ENCODE results near the gene ST3GAL5.

ST3GAL5 gene

DNA sequence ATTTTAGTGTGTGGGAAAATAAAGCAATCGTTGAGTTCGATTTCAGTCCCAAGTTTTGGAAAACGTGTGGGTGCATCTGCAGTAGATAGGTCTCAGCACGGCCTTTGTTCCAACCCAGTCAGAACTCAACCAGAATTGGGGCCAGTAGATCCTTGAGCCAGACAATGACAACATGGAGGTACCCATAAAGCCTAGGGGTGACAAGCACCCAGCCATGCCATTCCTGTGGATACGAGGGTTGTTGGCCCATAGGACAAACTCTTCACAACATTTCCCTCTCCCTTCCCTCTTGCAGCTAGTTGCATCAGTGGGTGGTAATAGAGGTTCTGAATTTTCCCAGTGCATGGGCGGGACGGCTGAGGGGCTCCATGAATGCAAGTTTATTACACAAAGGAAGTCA lies 60.1 kb downstream of the ST3GAL5 start:
- DNase-seq = no peak

DNA sequence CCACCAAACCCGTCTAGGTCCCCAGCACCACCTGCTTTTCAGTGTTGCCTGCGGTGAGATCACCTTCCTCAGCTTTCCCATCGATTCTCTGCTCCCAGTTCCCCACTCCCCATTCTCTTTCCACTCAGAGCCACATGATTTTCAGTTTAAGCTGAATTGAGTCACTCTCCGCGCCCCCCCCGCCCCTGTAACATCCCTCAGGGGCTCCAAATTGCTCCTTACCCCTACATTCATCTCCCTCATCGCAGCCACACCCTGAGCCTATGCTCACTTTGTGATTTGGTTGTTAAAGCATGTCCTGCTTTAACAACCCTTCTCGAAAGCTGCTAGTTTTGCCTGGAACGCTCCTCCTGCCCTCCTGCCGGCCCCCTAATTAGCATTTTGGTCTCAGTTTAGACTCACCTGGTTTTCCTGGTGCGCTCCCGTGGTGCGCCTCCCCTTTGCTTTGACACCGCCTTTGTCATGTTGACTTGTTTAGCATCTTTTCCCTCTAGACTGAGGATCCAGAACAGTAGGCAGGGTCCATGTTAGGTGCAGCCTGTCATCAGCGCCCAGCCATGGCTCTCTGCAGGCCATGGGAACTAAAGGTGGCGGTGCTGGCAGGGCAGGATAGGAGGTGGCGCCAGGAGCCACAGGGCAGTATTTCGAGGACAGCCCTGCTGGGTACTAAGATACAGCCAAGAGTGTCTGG lies 60.8 kb downstream of the ST3GAL5 start:
- no peak for DNase-seq

DNA sequence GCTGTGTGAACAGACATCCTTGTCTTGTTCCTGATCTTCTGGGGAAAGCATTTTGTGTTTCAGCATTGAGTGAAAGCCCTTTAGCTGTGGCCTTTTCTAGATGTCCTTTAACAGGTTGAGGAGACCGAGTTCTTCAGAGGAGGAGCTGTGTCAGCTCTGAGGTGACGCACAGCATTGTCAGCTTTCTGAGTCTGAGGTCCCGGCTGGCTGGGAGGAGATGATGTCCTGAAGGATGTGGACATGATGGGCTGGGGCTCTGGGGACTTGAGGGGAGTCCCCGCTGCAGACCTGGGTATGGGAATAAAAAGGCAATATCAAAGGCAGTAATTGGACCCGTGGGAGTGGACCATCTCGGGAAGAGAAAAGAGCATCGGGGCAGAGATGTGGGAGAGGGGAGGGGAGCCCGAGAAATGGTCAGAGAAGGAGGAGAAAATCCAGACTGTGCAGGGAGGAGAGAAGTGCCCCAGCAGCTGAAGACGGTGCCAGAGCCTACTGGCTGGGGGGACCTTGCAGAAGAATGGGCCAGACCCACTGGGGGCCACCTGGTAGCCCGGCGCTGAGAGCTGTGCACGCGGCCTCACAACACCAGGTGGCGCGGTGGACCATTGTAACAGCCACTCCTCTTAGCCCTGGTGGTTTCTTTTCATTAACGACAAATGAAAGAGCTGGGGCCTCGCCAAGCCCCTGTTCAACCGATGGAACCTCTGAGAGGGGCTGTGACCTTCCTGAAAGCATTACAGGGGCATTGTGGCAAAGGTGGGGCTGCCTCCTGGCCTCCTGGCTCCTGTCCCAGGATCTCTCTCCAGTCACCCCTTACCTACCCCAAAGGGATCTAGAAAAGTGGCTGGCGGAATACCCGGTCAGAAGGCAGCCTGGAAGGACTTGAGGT lies 61.6 kb downstream of the ST3GAL5 start:
- DNase-seq = peak; percentile 85

DNA sequence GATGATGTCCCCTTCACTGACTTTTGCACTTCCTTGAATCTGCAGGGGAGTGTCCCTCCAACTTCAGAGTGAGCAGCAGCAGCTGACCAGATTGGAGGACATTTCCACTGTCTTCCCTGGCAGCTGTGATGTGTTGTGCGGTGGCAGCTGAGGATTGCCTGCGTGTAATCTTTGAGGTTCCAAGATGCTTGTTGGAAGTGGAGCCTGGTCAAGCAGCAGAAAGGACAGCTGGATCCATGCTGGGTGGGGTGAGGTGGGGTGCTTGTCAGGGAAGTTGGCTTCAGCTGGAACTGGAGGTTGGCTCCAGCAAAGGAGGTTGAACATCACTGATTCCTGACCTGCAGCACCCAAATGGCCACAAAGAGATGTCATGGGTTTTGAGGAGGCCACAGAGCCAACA lies 64.8 kb downstream of the ST3GAL5 start:
- DNase-seq = no peak

DNA sequence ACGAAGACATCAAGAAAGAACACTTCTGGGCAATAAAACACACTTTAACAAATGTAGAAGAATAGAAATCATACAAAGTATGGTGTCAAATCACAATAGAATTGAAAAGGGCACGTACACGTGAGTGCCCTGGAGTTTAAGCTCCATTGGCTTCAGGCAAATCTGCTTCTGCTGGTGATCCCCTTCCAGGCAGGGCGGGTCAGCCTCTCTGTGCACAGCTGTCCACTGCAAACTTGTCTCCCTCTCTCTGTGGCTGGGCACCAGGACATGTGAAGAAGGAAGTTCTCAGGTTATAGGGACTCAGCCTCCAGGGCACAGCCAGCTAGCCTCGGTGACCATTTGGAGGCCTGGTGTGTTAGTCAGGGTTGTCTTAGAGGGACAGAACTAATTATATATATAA lies 66.0 kb downstream of the ST3GAL5 start:
- DNase-seq = no peak

DNA sequence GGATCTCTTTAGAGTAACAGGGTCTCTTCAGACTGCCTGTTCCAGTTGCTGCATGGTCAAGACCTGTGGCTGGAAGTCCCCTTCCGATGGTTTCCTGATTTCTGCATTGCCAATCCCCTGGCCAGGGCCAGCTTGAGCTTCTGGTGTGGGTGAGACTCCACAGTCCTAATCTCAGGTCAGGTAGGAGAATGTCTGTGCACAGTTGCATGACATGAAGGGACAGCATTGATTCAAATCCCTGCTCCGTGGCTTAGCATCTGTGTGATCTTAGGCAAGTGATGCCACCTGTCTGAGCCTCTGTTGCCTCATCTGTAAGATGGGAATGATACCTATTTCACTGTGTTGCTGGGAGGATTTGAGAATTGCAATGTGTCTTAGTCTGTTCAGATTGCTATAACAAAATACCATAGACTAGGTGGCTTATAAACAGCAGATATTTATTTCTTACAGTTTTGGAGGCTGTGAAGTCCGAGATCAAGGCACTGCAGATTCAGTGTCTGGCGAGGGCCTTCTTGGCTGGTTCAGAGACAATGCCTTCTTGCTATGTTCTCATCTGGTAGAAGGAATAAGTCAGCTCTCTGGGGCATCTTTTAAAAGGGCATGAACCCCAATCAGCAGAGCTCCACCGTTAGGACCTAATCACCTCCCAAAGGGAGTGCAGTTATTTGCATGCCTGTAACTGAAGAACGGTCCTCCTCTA lies 68.8 kb downstream of the ST3GAL5 start:
- no peak for DNase-seq

DNA sequence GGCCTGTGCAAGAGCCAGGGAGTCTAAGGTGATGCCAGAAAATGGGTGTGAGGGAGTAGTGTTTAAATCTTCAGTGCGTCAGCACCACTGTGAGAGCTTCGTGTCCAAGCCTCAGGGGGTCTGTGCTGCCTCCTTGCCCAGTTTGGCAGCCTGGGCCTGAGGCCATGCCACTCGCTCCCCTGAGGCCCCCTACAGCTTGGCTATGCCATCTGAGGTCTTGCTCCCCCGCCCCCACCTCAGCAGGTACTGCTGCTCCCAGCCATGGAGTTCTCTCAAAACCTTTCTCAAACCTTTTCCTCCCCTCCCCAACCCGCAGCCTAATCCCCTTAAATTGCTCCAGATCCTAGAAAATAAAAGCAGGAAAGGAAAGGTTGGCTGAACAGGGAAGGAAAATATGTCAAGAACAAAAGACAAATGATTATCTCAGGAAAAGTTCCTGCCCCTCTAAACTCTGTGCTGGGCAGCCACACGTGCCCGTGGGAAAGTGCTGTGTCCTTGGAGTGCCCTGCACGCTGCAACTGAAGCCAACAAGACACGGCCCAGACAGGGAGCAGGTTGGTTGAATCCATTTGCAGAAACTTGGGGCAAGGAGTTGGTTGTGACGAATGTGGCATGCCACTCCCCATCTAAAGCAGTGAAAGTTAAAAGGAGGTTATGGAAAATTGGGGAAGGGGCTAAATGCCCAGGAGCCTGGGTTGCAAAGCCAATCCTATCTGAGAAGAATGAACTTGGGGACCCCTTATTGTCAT lies 73.8 kb downstream of the ST3GAL5 start:
- no peak for DNase-seq

DNA sequence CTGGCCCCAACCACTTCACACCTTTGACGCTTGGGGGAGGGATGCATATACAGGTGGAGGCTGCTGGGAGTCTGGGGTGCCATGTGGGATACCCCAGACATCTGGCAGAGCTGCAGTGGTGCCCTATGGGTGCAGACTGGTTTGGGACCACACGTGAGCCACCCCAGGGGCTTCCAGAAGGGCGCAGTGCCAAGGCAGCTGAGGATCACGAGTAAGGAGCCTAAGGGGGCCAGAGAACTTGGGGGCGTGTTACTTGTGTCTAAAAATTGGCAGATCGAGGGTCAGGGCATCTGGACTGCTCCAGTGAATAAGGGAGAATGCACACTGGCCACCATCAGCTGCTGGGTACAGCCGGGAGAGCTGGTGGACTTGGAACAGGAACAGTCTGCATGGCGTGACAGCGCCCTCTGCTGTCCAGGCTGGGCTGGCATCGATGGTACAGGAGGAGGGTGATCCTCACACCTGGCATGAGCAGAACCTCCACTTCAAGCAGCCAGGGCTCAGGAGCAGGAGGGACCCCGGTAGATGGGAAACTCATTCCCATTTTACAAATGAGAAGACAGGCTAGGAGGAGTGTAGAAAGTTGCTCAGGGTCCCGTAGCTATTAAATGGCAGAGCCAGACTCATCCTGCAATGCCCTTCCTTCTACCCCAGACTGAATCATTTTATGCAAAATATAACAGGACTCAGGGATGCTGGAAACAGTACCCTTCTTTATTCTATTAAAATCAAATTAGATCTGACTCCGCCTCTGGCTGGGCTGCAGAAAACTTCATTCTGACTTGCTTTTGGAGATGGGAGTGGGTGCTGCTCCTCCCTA lies 74.6 kb downstream of the ST3GAL5 start:
- peak; percentile 81 for DNase-seq

DNA sequence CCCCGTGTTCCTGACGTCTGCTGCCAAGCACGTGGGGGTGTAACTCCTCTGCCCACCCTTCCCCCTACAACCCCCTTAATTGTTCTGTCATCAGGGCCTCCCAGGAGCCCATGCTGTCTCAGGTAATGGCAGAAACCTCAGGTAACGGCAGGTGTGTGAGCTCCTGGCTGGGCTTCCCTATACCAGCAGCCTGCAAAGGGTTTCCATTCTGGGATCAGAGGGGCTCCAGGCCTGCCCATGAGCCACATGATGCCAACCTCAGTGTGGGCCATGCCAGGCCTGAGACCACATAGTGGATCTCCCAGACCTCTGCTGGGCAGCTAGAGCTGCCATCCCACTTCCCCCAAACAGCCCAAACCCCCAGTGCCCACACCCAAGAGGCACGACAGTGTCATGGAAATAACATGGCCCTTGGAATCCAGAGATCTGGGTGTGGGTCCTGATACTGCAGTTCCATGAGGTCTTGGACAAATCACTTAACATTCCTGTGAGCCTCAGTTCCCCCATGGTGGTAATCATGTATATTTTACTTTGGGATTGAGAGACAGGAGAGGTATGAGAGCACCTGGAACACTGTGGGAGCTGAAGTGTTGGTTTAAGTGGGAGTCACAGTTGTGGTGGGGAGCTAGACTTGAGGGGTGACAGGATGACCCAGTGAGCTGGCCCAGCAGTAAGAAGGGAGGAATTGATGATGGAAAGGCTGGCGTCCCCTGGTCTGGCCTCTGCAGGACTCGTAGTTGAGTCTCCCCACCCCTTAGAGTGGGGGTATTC lies 75.4 kb downstream of the ST3GAL5 start:
- no peak for DNase-seq

DNA sequence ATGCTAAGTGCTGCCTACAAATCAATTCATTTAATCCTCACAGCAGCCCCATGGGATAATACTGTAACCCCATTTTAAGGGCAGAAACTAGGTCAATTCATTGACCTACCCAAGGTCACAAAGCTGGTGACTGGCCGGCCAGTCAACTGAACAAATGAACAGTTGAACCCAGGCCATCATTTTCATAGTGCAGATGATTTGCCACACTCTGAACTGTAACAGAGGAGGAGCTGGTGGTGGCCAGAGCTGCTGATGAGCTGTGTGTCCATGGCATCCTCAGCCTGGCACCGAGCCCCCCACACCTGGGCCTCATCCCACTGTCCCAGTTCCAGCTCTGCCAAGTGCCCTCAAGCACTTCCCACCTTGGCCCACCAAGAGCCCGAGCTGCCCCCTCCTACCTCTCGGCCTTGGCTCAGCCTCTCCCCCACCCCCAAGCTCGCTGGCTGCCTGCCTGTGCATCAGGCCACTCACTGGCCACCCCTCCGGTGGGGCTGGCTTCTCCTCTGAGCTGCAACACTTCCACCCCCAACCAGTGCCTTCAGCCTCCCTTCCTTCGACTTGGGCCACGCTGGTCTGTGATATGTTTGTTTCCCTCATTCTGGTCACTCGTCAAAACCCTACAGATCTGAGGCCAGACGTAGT lies 76.6 kb downstream of the ST3GAL5 start:
- no peak for DNase-seq

DNA sequence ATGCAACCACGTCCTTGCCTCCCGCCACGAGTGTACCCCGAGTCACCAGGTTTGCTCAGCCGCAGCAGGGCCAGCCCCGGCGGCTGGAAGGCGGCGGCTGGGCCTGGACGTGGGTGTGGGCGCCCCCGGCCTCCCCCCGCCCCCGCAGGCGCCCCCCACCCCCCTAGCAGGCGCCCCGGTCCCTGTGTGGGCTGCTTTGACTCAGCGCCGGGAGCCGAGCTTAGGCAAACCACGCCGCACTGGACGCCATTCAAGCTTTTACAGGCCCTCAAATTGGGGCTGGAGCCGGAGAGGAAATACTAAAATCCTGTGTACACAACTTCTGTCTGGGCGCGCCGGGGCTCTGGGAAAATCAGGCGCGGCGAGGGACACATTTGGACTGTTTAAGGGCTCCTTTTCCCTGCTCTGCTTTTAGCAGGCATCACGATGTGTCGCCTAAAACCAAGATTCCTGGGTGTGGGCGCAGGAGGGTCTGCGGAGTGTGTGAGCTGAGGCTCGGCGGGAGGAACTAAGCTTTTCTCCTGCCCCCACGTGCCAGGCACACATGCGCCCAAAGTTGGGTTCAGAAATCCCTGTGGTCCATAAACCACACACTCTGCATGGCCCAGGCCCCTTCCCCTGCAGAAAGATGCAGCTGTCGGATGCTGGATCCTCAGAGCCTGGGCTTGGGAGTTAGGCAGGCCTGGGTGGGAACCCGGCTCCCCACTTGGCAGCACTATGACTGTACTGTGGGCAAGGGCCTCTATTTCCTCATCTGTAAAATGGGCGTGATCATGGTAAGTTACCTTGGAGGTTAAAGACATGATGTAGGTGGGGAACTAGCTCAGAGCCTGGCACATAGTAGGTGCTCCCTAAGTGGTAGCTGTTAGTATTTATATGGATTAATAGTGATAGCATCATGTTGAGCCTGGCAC lies 77.4 kb downstream of the ST3GAL5 start:
- no peak for DNase-seq

DNA sequence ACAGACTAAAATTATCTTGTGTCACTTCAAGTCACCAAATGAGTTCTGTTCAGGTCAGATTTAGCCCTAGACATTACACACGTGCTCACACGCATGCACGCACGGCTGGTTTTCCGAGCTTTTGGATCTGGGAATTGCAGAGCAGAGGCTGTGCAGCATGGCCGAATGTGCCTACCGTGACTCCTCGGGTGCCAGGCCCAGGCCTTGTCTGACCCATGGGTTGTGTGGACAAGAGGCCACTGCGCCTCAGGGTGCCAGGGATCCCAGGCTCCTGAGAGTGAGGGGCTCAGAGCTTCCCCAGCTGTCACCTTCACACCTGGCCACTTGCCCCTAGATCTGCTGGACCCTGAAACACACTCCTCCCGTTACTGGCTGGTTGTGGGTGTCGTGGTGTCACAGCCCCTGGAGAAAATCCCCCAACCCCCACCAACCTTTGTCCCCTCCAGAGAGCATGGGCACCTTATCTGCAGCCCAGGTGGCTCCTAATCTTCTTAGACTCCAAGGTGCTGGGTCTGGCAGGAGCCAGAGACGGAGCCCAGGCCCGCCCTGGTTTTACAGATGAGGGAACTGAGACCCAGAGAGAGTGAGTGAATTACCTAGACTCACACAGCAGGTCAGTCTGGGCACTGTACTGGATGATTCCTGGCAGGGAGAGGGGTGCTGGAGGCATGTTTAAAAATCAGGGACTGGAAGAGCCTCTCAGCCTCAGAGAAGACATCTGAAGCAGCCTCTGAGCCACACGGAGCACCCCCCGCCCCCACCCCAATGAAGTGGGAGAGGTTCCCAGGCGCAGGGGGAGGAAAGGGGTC lies 78.2 kb downstream of the ST3GAL5 start:
- DNase-seq = no peak

DNA sequence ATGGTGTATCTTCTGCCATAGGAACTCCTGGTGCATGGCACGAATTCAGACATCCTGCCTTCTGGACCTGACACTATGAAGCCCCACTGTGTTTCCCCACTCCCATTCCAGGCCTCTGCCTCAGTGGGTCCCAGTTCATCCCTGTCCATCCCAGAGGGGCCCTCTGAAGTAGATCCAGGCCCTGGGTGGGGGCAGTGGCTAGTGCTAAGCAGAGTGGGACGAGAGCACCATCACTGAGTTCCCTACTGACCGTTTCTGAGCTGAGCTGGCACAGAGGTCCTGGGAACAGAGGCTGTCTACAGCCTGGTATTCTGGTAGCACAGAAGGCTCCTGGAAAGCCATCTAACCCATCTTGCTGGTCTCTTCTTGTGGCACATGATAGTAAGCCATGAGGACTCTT lies 81.0 kb downstream of the ST3GAL5 start:
- no peak for DNase-seq

DNA sequence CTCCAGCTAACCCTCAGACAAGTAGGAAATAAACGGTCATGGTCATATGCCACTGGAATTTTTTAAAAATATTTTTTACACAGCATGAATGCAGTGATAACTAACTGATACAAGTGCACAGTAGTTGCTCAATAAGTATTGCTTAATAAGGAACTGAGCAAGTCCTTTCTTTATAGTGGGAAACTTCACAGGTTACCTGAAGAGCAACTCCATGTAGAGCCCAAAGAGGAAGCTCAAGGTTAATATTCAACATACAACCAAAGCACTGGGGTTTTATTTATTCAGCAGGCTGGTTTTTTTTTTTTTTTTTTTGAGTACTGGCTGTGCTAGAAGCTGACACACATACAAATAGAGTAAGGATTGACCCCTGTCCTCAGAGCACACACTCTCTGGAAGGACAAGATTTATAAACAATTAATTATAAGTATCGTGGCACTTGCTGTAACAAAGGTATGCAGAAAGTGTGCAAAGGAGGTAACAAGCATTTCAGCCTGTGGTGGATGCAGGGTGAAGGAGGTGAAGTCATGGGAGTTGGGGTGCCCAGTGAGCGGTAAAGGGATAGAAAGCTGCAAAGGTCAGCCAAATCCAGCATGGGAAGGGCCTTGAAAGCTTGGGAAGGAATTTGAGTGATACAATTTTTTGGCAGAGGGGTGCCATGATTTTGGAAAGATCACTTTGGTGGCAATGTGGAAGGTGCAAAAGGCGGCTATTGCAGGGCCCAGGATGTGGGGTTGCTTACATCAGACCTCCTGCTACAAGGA lies 82.3 kb downstream of the ST3GAL5 start:
- DNase-seq = no peak

DNA sequence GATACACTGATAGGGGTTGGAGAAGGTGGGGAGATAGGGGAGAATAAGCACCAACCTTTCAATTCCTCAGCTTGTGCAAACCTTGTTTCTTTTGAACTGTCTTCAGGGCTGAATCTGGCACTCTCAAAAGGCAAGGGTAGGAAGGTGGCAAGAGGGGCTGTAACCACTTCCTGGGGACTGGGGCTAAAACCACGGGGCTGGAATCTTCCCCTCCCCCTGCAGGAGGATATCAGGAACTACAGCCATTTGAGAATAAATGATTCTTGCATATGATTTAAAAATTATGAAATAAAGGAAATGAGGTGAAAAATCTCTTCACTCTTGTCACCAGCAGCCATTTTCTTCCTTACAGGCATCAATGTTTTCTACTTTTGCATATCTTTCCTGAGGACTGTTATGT lies 84.2 kb downstream of the ST3GAL5 start:
- no peak for DNase-seq

DNA sequence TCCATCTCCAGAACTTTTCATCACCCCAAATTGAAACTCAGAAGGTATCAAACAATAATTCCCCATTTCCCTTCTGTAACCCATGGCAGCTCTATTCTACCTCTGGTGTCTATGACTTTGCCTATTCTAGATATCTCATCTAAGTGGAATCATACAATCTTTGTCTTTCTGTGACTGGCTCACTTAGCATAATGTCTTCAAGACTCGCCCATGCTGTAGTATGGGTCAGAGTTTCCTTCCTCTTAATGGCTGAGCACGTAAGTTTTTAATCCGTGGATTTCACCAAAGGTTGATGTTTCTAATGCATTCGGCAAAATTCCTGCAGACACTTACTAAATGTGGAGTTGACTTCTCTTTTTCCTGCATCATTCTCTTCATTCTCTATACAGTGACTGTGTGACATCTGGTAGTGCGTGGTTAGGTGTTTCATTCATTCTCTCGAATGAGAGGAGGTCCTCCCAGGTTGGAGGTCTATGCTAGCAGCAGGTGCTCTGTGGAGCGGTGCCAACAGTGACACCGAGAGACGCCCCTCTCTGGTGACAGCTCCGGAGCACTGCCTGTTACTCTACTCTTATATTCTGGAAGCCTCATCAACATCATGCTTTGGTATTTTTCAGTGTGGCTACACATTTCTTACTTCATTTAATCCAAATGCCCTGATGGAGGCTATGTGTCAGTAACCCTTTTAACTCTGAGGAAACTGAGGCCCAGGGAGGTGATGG lies 84.9 kb downstream of the ST3GAL5 start:
- no peak for DNase-seq

Measured in activated CD8-positive, alpha-beta memory T cell treated with anti-CD3 and anti-CD28 coated beads, Interleukin-2, amount 50 U/mL, for 4 hours (primary cell).